GM21390 (cell line): ENCODE measurements around the gene NAGS.
"Not testable (repeated sequence)": the region's sequence is repeated elsewhere in the genome, so short reads cannot be mapped to it uniquely, and the experiment has no call there.

Experiments used
- ATAC-seq: cut with Tn5 transposase; IDR thresholded peaks from one replicate; pipeline ENCODE4 v1.9.1; 2021; ENCODE audit not compliant: unreplicated experiment

The NAGS gene, protein sequence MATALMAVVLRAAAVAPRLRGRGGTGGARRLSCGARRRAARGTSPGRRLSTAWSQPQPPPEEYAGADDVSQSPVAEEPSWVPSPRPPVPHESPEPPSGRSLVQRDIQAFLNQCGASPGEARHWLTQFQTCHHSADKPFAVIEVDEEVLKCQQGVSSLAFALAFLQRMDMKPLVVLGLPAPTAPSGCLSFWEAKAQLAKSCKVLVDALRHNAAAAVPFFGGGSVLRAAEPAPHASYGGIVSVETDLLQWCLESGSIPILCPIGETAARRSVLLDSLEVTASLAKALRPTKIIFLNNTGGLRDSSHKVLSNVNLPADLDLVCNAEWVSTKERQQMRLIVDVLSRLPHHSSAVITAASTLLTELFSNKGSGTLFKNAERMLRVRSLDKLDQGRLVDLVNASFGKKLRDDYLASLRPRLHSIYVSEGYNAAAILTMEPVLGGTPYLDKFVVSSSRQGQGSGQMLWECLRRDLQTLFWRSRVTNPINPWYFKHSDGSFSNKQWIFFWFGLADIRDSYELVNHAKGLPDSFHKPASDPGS

DNA sequence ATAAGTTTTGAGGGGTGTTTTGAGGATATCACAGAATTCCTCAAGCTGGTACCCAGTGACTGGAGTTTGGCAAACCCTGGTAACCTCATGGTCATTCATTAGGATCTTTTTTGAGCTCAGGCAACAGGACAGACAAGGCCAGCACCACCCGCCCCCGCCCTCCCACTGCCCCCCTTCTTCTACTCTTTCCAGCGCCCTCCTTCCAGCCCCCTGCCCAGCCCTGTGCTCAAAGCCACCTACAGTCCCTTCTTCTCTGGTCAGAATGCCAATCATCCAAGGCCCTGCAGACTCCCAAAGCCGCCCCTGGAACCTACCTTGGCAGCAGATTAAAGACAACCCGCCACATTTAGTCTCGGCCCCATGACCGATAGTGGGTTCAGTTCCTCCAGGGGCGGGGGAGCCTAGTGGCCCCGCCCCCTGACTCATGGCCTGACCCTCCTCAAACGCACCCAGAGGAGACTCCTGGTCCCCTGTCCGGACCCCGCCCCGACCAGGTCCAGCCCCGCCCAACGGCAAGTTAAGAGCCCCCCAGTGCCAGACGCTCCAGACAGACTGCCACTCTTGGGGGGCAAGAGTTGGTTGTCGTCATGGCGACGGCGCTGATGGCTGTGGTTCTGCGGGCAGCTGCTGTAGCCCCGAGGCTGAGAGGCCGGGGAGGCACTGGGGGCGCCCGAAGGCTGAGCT, at the start of gene NAGS:
Gene NAGS, plus strand, starts transcription at position 546 of the 684 bp plus-strand sequence. Its CDS starts 42 bp downstream, at position 588.
- no peak for ATAC-seq

DNA sequence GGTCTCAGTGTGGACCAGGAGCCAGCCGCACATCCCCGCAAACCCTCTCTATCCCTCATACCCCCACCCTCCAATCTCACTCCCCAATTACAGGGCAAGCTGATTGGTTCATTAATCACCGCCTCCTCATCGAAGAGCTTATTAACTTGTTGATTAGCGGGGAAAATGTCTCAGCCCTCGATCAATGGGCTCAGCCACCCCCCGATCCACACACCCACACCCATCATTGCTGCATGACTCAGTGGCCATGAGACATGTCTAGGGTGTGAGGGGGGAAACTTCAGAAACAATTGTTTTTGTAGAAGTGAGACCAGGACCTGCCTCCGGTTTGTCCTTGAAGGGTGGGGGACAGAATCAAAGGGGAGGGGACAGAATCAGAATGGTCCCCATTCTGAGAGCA, 48.2 kb upstream of the NAGS start:
- no peak for ATAC-seq

DNA sequence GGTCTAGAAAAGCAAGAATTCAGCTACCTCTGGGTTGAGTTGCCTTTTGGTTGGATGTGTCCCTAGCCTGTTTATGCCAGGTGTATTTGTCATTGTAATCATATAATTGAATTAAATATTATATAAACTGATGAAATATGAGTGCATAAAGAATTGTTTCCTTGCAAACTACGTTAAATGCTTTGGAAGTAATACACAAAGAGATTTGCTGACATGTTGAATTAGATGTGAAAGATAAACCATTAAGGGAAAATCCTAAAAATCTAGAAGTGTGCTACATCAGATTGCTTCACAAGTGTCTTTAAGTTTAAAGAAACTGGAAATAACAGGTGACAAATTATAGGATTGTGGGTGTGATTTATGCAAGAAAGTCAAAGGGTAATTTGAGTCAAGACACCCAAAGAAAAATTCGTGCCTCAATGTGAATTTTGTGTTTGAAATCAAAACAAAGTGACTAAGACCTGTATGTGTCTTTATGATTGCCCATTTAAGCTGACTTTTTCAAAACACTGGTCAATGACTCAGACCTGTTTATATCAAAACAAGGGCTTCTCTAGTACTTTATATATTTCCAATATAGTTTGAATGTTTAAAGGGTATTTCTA, 45.6 kb upstream of the NAGS start:
- ATAC-seq, result no peak

DNA sequence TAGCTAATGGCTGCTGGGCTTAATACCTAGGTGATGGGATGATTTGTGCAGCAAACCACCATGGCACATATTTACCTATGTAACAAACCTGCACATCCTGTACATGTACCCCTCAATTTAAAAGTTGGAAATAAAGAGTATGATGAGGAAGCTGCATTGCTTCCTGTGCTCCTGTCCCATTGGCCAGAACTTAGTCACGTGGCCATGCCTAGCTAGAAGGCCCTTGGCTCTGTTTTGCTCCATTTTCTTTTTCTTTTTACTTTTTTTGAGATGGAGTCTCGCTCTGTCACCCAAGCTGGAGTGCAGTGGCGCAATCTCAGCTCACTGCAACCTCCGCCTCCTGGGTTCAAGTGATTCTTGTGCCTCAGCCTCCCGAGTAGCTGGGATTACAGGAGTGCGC, 43.1 kb upstream of the NAGS start:
- ATAC-seq, result not testable (repeated sequence)

DNA sequence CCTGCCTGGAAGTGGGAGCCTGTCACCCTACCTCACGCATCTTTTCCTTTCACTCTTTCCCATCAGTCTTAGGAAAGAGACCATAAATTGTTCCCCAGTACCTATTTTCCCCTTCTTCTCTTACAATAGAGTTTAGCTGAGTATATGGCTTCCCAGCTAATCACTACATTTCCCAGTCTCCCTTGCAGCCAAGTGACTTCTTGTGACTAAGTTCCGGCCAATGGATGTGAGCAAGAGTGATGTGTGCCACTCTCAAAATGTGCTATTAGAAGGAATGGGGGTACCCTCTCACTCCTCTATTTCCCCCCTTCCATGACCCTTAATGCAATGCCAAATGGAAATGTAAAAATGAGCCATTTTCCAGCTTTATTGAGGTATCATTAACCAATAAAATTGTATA, 42.5 kb upstream of the NAGS start:
- ATAC-seq, result no peak

DNA sequence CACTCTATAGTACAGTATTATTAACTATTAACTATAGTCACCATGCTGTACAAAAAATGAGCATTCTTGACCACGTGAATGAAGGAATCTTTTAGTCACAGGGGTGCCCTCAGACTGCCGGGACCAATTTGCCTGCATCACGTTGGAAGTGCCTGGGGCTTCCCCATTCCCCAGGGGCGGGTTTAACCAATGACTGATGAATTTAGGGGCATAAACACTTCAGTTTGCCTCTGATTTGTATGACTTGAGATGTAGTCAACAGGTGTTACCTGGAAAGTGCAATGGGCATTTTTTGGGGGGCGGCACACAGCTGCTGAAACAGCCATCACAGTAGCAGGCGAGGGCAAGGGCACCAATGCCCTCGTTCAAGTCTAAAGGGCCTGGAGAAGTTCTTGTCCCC, 41.9 kb upstream of the NAGS start:
- no peak for ATAC-seq

DNA sequence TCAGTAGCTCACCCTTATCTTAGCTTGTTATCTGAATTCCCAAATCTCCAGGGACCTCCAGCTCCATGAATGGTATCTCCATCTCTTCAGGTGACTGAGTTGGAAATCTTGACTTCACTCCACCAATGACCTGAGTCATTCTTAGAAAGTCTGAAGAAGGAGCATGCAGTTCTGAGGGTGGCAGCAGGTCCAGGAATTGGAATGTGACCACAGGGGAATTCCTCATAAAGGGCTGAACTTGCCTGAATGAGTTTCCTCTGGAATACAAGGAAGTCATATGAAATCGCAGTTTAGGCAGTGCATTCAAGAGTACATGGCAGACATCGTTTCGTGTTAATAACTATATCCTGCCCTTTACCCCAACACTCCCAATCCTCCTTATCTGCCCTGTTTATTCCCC, 38.1 kb upstream of the NAGS start:
- ATAC-seq, result no peak

DNA sequence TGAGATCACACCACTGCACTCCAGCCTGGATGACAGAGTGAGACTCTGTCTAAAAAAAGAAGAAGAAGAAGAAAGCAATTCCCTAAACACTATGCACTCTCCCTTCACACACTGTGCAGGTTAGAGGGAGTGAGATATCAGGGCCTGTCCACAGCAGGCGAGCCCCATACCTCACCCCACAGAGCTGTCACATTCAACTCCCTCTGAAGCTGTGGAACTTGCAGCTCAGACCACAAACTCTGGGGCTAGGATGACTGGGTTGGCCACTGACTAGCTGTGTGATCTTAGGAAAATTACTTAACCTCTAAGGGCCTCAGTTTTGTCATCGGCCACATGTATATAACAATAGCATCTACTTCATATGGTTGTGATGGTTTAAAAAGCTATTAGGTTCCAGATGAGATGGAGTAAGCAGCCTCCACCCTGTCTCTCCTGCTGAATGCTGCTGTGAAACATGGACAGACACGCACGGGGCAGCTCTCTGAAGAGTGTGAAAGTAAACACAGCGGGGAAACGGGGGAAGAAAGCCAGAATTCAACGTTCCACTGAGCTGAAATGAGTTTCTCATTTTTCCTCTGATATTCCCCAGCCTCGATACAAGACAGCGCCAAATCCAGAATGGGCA, 37.1 kb upstream of the NAGS start:
- ATAC-seq, result no peak

DNA sequence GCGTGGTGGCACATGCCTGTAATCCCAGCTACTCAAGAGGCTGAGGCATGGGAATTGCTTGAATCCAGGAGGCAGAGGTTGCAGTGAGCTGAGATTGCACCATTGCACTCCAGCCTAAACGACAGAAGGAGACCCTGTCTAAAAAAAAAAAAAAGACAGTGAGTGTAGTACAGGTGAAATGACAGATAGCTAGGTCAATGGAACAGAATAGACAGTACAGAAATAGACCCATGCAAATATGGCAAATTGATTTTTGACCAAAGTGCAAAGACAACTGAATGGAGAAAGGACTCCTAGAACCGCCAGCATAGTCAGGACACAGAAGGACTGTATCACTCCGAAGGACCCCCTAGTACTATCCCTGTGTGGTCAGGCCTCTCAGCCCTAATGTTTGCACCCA, 34.1 kb upstream of the NAGS start:
- no peak for ATAC-seq

DNA sequence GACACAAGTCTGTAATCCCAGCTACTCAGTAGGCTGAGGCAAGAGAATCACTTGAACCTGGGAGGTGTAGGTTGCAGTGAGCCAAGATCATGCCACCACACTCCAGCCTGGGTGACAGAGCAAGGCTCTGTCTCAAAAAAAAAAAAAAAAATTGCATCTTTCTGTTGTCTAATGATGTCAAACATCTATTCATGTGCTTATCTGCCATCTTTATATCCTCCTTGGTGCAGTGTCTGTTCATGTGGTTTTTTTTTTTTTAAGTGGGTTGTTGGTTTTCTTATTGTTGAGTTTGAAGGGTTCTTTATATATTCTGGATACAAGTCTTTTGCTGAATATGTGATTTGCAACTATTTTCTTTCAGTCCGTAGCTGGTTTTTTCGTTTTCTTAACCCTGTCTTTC, 33.0 kb upstream of the NAGS start:
- not testable (repeated sequence) for ATAC-seq

DNA sequence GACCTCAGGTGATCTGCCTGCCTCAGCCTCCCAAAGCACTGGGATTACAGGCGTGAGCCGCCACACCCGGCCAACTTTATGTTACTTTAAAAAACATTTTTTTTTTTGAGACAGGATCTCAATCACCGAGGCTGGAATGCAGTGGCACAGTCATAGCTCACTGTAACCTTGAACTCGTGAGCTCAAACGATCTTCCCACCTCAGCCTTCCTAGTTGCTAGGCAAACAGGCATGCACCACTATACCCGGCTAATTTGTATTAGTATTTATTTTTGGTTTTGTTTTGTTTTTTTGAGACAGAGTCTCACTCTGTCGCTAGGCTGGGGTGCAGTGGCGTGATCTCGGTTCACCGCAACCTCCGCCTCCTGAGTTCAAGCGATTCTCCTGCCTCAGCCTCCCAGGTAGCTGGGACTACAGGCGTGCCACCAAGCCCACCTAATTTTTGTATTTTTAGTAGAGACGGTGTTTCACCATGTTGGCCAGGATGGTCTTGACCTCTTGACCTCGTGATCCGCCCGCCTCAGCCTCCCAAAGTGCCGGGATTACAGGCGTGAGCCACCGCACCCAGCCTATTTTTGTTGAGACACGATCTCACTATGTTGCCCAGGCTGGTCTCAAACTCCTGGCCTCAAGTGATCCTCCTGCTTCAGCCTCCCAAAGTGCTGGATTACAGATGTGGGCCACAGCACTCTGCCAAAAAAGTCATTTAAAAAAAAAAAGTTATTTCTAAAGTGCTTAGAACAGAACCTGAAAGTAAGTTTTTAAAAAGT, 31.8 kb upstream of the NAGS start:
- not testable (repeated sequence) for ATAC-seq

DNA sequence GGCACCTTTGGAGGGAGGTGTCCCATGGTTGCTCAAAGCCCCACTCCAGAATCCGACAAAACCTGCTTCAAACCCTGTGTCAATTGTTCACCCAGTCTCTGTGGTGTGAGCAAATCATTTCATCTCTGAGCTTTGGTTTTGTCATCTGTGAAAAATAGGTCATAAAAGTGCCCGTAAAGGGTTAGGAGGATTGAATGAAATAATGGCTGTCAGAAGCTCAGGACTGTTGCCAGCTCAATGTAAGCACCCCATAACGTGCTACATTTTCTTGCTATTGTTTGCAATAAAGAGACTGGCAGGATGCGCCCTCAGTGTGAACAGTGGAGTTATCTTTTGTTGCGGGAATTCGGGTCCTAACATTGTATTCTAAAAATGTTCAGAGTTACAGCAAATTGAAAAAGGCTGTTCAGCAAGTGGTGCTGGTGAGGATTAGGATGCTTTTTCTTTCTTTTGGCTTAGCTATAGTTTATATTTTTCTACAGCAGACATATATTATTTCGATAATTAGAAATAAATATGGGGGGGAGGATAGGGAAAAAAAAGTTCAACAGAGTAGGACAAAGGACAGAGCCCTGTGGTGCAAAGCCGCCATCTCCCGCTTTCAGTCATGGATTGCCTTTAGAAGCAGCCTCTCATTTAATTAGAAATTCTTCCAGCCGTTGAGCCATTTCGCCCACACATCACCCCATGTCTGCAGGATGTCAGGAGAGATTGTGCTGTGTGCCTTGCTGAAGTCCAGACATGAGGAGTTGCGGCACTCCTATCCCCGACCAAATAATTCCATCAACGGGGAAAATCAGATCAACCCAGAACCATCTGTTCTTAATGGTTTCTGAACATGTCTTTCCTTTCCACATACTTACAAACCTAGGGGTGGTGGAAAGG, 29.8 kb upstream of the NAGS start:
- no peak for ATAC-seq

DNA sequence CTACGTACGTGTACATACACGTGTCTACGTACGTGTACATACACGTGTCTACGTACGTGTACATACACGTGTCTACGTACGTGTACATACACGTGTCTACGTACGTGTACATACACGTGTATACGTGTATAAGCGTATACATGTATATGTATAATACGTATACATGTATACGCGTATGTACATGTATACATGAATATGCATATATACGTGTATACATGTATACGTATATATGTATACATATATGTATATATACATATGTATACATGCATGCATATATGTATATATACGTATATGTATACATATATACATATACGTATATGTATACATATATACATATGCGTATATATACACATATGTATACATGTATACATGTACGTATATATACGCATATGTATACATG, 28.5 kb upstream of the NAGS start:
- no peak for ATAC-seq

DNA sequence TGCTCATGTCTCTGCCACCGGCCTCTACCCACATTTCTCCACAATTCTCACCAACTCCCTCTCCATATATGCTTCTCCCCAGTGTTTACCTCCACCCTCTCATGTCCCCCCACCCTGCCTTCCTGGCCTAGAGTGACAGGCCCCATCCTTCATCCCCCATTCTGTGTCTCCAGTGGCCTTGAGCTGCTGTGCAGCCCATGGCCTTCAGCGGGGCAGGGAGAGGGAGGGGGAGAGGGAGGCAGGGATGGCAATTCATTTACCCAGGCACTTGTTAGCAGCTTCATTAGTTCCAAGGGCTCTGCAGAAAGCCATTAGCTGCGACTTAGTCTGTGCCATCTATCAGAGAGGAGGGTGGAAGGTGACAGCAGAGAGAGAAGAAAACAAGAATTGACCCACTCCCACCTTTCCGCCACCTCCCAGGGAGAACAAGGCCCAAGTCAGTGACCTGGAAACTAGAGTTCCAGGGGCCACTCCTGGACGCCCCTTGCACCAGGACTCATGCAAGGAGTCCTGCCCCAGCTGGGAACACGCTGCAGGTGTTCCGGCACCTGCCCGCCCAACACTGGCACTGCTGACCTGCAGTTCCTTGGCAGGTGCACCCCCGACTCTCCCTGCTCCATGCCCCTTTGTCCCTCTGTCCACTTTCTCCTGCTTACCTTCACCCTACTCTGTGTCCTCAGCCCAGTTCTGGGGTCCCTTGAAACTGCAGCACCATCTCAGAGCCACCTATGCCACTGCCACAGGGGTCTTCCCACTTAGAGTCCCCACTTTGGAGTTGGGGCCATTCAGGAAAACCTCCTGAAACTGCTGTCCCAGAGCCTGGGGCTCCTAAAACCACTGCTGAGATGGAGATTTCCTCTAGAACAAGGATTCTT, 27.2 kb upstream of the NAGS start:
- ATAC-seq, result no peak

DNA sequence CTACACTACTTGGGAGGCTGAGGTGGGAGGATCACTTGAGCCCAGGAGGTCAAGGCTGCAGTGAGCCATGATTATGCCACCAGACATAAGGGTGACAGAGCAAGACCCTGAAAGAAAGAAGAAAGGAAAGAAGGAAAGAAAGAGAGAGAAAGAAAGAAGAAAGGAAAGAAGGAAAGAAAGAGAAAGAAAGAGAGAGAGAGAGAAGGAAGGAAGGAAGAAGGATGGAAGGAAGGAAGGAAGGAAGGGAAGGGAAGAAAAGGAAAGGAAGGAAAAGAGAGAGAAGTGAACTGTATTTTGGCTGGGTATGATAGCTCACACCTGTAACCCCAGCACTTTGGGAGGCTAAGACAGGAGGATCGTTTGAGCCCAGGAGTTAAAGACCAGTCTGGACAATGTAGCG, 26.3 kb upstream of the NAGS start:
- no peak for ATAC-seq

DNA sequence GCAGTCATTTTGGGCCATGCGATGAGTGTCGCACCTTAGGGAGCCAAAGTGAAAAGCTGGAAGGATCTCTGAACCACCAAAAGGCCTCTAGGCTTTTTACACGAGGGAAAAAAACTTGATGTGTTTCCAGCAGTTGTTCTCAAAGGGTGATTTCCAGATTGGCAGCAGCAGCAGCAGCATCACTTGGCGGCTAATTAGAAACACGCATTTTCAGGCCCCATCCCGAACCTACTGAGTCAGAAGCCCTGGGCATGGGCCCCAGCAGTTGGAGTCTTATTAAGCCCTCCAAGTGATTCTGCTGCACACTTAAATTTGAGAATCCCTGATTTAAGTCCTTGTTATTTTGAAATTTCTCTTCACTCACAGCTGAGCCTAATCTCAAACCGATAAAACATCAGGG, 25.4 kb upstream of the NAGS start:
- no peak for ATAC-seq

DNA sequence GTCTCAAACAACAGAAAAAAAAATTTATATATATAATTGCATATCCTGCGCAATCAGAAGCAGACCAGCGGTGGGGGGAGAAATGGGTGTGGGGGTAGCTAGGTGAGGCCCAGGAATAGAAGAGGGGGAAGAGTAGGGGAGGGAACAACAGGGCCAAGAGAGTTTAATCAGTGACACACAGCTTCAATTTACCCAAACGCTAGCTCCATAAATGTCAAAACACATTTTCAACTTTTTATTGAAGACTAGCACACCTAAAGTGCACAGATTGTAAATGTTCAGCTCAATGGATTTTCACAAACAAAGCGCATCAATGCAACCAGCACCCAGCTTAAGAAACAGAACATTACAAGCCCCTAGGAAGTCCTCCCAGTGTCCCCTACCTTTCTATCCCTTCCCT, 24.8 kb upstream of the NAGS start:
- no peak for ATAC-seq

DNA sequence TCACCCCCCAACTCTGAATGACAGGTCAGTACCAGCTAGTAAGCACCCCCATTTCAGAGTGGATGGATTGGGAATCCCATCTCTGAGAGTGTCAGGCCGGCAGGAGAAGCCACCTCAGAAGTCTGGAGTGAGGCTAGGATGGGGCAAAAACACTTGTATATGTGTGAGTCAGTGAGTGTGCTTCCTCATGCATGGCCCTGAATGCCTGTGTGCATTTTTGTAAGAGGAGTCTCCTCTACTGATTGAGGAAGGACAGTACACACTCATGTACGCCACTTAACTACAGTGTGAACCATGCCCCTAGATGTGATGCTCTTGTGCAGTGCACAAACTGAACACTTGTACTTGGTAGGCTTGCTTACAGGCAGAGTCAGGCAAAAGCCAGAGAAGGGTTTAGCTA, 22.3 kb upstream of the NAGS start:
- no peak for ATAC-seq

DNA sequence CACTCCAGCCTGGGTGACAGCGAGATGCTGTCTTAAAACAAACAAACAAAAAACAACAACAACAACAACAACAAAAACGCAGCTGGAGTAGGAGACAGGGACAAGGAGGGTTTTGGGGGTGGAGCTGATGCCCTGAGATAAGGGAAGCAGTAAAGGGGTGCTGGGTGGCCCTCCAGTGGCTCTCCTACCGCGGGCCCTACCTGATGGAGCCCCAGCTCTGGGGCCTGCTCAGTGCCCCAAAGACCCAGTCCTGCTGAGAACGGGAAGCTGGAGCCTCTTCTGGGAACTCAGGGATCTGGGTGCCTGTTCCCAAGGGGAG, 21.3 kb upstream of the NAGS start:
- no peak for ATAC-seq
